GM18519 (cell line): Measurements from ENCODE around the gene USP3.

Experiments used
- ATAC-seq: cut with Tn5 transposase; IDR thresholded peaks from one replicate; pipeline ENCODE4 v1.9.1; 2021; ENCODE audit warnings: mild to moderate bottlenecking, moderate library complexity; ENCODE audit not compliant: unreplicated experiment, low FRiP score

Gene USP3

DNA sequence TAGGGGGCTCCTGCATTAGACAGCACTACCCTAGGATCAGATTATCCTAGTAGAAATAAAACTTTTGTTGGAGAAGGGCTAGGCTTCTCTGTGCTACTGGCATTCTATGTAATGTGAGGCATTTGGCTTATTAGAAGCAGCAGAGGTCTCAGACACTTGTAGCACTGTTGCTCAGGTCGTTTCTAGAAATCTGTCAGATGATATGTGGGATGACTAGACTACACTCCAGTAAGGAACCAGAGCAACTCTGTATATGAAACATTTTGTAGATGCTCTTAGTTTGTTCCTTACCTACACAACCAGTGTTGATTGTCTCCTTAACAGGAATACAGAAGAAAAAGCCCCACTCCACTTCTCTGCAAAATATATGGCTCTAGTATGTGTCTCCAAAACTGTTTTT, 70.9 kb downstream of the USP3 start:
- ATAC-seq, result no peak

DNA sequence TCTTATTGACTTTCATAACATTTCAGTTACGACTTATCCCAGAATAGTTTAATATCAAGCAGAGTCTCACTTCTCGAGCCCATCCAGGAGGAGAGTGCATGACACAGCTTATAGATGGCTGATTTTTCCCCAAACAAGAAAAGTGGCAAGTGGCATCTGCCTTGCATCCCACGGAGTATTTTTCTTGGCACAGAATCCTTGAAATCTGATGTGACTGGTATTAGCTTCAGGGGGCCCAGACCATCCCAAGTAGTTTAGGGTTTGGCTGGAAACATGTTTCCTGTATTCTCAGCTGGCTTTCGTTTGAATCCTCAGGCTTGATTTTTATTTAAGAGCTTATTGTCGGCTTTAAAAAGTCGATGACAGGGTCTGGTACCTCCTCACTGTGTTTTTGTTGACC, 72.0 kb downstream of the USP3 start:
- ATAC-seq, result no peak

DNA sequence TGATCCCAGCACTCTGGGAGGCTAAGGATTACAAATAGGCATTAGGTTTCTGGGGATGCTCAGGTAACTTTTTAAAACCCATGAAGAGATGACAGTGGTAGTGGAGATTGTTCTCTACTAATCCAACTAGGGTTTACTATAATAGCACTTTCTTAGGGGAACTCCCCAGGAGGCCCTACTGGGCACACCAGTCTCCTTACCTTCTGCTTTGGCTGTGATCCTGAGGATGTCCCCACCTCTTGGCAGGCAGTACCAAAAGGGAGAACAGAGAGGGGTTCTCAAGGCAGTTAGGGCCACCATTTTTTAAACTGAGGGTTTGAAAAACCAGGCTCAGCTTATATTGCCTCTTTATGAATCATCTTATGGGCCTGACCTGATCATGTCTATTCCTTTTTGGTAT, 77.8 kb downstream of the USP3 start:
- ATAC-seq, result no peak

DNA sequence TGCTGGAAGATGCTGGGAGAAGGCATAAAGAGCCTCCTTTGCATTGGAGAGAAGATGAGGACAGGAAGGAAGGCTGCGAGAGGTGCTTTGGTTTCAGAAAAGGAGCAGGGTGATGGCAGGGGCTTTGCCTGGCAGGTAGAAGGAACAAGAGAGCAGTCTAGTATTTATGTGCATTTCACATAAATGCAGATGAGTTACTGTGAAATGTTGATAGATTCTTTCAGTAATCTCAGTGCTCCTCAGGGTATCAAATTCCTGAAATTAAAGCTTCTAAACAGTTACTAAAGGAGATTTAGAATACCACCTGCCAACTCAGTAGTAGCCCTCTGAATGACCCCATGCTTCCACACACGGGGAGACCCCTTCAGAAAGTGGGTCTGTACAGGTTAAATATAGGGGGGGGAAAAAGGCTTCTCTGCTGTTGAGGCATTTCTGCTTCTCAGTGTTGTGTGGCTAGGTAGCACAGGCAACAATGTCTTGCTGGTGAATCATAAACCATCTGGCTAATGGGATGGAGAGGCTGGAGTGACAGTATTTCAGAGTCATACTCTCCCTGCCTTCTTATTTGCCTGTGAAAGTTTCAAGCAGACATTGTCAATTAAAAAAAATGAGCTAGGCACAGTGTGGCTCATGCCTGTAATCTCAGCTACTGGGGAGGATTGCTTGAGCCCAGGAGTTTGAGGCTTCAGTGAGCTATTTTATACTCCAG, 78.5 kb downstream of the USP3 start:
- no peak for ATAC-seq

DNA sequence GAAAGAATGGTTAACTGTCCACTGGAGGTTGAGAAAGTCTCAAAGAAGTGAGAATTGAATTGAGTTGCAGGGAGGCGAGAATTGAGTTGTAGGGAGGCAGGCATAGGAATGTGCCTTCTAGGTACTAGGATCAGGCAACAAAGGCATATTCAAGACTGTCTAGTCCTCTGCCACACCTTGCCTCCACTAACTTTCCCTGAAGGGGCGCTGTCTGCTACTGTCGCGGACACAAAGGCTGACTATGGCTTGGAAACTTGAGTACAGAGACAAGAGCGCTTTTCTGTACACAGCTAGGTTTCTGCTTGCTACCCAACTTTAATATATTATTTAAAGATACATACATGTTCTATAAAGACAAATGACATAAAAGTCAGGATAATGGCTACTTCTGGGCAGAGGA, 82.4 kb downstream of the USP3 start:
- ATAC-seq, result no peak

DNA sequence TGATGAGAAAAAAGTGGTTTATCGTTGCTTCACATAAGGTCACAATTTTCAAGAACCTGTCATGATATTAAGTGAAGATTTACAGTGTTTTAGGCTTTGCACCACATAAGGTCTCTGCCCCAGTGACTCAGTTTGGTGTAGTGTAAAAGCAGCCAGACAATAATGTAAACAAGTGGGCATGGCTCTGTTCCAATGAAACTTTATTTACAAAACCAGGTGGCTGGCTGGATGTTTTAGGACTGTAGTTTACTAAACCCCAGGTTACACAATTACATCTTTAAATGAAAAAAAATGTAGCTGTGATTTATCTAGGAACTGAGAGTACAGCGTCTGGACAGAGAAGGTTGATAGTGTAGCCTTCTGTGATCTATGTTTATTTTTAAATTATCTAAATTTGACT, 83.1 kb downstream of the USP3 start:
- no peak for ATAC-seq

DNA sequence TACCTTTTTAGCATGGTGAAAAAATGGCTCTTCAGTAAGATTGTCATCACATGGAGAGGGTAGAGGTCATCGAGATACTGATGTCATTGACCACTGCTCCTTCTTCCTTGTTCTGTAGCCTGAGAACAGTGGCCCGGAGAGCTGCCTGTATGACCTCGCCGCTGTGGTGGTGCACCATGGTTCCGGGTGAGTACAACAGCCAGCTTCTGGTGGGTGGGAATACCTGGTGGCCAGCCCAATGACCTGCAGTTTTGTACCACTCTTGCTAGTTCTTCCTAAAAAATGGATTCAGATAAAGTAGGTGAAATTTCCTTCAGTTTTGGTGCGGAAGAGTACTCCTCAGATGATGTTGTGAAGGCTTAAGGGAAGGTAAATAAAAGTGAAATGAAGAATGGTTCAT, 84.4 kb downstream of the USP3 start:
- no peak for ATAC-seq

DNA sequence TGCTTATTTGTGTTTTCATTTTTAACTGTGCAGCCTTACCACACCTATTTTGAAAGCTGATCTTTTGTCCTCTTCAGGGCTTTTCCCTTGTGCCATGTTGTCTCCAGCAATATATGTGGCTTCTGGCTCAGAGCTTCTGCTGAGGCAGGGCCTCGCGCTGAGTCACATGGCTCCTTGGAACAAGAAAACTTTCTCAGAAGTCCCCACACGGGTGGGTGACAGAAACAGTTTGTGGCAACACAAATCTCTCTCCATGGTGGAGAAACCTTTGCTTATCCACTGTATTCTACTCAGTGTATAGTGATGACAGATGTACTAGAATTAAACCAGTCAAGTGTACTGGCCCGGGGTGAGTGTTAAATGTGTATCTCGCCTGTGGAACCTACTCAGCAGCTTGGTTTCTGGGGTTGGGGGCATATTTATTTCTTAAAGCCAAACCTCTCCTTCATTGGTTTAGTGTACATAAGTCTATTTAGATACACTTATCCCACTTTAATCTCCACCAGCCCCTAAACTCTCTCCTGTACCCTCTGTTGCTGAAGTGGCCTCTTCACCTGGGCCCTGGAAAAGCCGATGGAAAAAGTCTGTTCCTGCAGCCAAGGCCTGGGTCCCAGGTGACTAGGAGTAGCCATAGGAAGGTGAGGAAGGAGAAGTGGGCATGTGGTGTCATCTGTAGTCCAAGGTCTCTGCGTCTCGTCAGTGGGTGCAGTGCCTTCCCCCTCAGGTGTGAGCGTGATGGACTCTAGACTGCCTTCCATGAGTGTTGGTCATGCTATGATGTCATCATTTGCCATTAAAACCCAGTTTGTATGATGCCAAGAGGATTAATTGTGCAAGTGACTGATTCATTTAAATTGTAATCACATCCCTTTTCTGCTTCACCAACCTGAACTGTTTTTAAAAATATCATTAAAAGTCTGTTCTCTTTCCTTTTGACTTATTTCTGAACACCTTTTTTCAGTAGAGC, 89.6 kb downstream of the USP3 start:
- no peak for ATAC-seq

DNA sequence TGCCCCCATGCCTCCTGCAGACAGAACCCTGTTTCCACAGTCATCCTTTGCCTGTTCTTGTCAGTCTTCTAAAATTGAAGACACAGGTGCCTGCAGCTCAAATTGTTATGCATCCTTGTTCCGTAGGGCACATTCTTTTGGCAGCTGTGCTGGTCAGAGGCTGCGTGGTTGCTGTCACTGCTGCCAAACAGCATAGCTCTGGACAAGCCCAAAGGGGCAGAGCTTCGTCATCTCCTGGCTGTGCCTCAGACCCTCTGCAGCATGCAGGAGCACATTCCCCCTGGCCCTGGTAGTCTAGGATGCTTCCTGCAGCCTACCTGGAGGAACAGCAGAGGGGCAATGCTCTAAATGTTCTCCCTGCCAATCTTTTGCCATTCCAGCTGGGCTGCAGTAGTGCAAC, 90.7 kb downstream of the USP3 start:
- ATAC-seq, result no peak

DNA sequence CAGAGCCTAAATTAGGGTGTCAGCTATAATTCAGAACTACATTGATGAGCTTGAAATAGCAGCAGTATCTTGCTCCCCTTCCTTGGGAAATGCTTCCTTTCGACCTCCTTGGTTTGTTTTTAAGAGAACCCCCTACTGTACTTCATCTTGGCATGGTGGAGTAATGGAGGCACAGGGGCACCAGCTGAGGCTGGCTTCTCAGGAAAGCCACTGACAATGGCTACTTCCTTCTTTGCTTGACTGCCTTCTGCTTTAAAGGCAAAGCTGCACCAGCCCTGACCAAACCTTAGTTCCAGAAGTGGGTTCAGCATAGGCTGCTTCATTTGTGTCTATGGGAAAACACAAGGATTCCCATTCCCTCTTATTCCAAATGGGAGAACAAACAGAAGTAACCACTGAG, 91.3 kb downstream of the USP3 start:
- ATAC-seq, result no peak

DNA sequence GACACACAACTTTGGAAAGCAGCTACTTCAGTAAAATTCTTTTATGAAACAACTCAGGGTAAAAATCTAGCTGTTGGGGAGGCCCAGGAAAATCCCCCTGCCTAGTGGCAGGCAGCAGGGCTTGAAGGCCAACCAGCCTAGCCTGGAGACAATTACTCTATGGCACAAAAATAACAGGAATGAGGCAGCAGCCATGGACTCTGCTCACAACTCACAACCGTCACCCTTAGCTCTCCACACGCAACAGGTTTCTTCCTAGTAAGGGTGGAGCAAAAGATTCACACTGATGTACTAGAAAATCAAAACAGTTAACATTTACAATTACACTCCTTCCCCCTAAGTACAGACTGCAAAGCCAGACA, 92.3 kb downstream of the USP3 start:
- ATAC-seq, result no peak

DNA sequence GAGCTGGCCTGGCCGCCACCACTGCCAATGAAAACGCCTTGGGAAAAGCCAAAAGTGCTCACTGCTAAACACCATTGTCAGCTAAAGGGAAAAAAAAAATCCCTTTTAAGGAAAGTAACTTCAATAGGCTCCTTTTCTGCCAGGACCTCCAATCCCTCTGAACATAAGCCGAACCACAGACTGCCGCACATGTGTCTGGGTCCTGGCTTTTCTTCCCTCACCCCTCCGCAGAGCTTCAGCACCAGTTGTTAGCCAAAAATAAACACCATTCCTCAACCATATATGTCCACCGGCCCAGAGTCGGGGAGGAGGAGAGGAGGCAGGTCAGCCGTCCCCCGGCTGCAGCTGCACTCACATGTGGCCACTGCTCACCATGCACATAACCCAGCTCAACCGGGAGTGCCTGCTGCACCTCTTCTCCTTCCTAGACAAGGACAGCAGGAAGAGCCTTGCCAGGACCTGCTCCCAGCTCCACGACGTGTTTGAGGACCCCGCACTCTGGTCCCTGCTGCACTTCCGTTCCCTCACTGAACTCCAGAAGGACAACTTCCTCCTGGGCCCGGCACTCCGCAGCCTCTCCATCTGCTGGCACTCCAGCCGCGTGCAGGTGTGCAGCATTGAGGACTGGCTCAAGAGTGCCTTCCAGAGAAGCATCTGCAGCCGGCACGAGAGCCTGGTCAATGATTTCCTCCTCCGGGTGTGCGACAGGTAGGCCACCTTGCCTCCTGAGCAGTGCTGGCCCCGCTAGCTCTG, 92.8 kb downstream of the USP3 start, which contains the start of gene FBXL22:
Gene FBXL22 (plus strand): TSS at position 350 of the 753 bp plus-strand sequence. CDS start 6 bp downstream, at position 356.
- ATAC-seq, result no peak

DNA sequence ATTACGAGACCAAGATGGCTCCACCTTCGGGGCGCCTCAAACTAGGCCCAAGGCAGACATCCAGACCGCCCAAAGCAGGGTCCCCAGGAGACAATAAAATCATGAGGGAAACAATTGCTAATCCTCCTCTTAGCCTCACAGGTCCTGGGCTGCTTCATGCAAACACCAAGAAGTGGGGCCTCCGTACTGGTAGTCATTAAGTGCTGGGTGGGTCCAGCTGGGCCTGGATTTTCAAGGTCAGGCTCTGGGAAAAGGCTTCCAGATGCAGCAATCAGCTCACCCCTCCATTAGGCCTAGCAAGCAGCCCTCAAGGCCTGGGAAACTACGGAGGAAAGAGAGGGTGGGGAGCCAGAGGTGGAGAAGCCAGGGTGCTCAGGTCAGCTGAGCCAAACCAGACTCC, 93.4 kb downstream of the USP3 start:
- ATAC-seq, result no peak

DNA sequence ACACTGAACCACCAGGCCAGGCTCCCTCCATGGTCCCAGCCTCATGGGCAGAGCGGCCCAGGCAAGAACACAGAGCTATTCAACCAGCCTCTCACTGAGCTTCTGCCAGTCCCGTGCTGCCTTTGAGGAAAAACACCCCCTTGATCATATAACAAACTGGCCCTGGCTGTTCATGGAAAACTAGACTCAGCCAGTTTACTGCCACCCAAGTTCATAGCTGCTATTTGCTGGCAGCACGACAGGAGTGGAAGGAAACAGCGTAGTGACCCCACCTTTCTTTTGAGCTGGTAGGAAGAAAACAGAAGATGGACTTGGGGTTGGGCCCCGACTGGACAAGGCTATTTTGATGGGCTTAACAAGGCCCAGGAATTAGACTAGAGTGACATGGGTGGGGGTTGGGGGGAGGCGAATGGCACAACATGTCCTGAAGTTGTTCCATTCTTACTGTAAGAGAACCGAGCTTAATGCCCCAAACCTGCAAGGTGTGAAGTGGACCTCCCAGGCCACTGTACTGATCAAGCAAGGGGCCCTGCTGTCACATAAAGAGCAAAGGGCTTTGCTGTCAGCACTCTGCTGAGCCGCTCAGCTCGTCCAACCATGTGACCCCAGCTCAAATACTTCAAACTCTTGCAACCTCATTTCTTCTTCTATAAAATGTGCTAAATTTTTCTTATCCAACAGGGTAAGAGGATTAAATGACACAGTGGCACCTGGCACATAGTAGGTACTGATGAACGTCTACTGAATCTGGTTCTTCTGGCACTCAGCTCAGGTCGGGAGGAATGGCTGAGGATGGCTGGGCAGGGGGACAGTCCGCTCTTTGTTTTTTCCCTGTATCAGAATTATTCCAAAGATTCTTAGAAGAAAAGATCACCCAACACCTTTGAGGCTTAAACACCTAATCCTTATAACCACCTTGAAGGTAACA, 94.3 kb downstream of the USP3 start:
- no peak for ATAC-seq

DNA sequence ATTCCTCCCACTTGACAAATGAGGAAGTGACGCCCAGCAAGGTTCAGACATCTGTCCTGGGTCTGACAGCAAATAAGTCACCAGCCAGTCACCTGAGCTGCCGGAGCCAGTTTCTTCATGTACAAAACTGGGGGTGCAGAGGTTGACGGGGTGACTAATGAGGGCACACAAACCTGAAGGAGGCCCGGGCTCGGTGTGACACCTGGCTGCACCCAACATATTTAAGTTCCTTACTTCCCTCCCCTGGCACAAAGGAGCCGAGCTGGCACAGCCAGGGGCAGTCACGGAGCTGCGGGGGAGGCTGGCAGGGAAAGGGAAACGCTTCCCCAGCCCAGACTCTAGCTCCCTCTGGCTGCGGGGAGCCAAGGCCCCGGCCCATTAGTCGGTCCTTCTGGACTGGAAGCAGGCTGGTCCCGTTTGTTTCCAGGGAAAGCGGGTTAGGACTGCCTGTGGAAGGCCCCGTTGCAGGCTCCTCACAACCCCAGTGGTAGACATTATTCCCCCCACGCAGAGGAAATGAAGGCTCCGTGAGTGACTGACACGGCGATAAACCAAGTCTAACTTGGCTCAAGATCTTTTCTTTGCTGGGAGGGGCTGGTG, 95.1 kb downstream of the USP3 start:
- no peak for ATAC-seq

DNA sequence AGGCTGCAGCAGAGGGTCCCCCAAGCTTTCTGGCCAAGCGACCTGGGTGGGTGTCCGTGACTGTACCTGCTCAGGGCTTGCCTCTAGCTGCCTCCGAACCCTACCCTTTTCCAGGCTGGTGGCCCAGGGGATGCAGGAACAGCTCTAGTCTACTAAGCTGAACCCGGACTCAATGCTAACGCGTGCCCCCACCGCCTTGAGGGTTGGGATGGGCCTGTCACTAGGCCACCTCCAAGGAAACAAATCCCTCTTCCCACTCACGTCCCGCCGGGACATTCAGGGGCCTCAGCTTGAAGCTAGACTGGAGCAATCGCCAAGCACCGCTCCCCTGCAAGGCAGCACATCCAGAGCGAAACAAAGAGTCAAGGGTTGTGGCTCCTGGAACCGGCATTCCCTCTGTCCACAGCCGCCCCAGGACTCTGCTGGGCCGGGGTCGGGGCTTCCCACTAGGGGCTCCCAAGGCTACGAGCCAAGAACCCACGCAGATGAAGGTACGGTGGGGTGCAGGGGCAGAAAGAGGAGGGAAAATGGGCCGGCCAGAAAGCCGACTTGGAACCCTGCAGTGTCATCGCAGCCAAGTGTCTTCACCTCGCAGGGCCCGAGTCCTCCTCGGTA, 95.7 kb downstream of the USP3 start:
- no peak for ATAC-seq

DNA sequence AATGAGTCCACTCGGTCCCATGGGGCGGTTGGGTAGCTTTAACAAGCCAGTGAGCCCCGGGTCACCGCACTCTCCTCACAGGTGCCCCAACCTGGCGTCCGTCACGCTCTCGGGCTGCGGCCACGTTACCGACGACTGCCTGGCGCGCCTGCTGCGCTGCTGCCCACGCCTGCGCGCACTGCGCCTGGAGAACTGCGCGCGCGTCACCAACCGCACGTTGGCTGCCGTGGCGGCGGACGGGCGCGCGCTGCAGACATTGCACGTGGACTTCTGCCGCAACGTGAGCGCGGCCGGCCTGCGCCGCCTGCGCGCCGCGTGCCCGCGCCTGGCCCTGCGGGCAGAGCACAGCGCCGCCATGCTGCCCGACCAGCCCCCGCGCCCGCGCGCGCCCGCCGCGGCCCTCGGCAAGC, 96.2 kb downstream of the USP3 start:
- peak; percentile 58 for ATAC-seq

DNA sequence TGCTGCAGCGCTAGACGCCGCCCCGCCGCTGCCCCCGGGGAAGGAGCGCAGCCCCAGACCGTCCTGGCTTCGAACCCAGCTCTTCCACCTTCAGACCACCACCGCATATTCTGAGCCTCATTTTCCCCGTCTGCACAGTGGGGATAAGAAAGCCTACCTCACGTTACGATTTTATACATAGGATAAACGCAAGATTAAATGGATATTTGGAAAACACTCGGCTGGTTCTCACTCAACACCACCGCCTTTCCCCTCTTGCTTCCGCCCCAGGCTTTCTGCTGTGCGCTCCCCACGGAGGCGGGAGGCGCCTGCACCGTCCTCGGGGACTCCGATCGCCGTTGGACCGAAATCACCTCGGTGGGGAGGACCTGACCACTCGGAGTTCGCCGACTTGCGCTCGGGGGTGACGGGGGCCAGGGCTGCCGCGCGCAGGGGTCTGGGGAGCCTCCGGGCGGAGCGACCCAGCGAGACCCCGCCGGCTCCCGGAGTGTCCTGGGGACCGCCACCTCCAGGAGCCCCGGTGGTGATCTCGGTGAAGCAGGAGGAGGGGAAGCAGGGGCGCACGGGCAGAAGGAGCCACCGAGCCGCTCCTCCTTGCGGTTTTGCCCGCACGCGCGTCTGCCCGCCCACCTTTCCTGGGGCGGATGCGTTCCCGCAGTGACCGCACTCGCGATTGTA, 96.8 kb downstream of the USP3 start:
- peak; percentile 4 for ATAC-seq
